Endothelial cell of umbilical vein (primary cell): ENCODE measurements around the gene MEIG1.

ENCODE experiments used
- GATA2 ChIP-seq: IDR thresholded peaks from 2 replicates; pipeline ENCODE4 v1.7.0; 2011; ENCODE audit warnings: low read depth, mild to moderate bottlenecking, moderate library complexity, mixed read lengths, low read length; ENCODE audit not compliant: insufficient read length, insufficient read depth
- MAX ChIP-seq: IDR thresholded peaks from 2 replicates; pipeline ENCODE4 v1.6.1; 2011; ENCODE audit not compliant: insufficient read depth, insufficient read length
- TF ChIP-seq, protein P1 (sequence below), 2 donors: IDR thresholded peaks; 1 replicate in 1 of 2; 2 replicates in 1 of 2; pipeline ENCODE4 v1.5.1; 2011; ENCODE audit warnings: low read length in 2 of 2, mild to moderate bottlenecking in 2 of 2, moderate library complexity in 2 of 2, control low read depth in 1 of 2, inconsistent platforms in 1 of 2, low read depth in 1 of 2; ENCODE audit not compliant: insufficient read depth in 1 of 2; ENCODE audit errors: extremely low read depth in 1 of 2

DNA sequence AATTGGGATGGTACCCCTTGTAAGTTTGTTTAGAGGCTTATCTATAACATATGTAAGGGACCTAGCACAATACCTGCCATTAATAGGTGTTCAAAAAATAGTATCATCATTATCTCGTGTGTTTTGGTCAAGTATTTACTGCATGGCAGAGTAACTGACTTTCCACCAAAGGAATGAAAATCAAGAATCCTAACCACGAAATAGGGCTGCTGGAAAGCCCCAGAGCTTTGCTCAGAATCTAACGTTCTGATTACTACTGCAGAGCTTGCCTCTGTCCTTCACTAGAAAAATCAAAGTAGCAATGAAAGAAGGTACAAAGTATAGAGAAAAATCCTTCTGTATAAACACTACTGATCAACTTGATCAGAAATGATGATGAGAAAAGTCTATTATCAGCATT lies 40.2 kb upstream of the MEIG1 start:
- TF ChIP-seq, protein P1, sequence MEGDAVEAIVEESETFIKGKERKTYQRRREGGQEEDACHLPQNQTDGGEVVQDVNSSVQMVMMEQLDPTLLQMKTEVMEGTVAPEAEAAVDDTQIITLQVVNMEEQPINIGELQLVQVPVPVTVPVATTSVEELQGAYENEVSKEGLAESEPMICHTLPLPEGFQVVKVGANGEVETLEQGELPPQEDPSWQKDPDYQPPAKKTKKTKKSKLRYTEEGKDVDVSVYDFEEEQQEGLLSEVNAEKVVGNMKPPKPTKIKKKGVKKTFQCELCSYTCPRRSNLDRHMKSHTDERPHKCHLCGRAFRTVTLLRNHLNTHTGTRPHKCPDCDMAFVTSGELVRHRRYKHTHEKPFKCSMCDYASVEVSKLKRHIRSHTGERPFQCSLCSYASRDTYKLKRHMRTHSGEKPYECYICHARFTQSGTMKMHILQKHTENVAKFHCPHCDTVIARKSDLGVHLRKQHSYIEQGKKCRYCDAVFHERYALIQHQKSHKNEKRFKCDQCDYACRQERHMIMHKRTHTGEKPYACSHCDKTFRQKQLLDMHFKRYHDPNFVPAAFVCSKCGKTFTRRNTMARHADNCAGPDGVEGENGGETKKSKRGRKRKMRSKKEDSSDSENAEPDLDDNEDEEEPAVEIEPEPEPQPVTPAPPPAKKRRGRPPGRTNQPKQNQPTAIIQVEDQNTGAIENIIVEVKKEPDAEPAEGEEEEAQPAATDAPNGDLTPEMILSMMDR (IDR thresholded peaks at IDR 0.05; ENCODE audit: extremely low read depth in 1 of 2, insufficient read depth in 1 of 2, low read depth in 1 of 2, low read length in 2 of 2), result no peak
- no peak for TF ChIP-seq GATA2
- TF ChIP-seq MAX, result no peak
